ENCODE measurements around the gene HLCS.

DNA sequence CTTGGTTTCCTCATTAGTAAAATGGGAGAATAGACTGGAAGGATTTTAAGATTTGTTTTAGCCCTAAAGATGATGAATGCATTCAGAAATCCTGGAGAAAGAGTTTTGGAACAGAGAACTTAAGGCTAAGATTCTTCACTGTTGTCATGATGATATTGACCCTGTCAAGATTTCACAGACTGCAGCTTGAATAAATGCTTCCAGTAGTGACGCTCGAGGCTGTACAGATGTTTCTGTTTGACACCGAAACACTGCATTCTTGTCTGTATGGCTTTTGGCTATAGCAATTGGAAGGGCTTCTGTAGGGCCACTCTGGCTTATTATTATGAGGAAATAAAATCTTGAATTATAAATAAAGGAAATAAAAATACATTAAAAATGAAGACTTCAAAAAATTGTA, 241.8 kb downstream of the HLCS start:
- TF ChIP-seq CTCF (conservative IDR thresholded peaks at IDR 0.05; ENCODE audit: low read depth, low read length) (no peak), POLR2A (IDR thresholded peaks at IDR 0.05; ENCODE audit: low read depth, low read length) (no peak), MAFK (IDR thresholded peaks at IDR 0.05; ENCODE audit: low read depth, low read length) (no peak), RAD21 (IDR thresholded peaks at IDR 0.05; ENCODE audit: low read length) (no peak), BHLHE40 (IDR thresholded peaks at IDR 0.05; ENCODE audit: low read depth, low read length) (no peak), CEBPB (IDR thresholded peaks at IDR 0.05; ENCODE audit: low read depth, low read length) (no peak), NFE2L2 (IDR thresholded peaks at IDR 0.05; ENCODE audit: low read depth, low read length) (no peak), SMC3 (IDR thresholded peaks at IDR 0.05; ENCODE audit: low read depth, low read length) (no peak), CHD1 (IDR thresholded peaks at IDR 0.05; ENCODE audit: low read depth, low read length) (no peak), MXI1 (IDR thresholded peaks at IDR 0.05; ENCODE audit: borderline replicate concordance, low read depth, low read length) (no peak), RCOR1 (IDR thresholded peaks at IDR 0.05; ENCODE audit: insufficient replicate concordance, low read length) (no peak), FOS (IDR thresholded peaks at IDR 0.05; ENCODE audit: low read depth, low read length) (no peak)
- TF ChIP-seq, protein P1, sequence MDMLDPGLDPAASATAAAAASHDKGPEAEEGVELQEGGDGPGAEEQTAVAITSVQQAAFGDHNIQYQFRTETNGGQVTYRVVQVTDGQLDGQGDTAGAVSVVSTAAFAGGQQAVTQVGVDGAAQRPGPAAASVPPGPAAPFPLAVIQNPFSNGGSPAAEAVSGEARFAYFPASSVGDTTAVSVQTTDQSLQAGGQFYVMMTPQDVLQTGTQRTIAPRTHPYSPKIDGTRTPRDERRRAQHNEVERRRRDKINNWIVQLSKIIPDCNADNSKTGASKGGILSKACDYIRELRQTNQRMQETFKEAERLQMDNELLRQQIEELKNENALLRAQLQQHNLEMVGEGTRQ (IDR thresholded peaks at IDR 0.05; ENCODE audit: low read depth, low read length) = no peak
- TF ChIP-seq, protein P2, sequence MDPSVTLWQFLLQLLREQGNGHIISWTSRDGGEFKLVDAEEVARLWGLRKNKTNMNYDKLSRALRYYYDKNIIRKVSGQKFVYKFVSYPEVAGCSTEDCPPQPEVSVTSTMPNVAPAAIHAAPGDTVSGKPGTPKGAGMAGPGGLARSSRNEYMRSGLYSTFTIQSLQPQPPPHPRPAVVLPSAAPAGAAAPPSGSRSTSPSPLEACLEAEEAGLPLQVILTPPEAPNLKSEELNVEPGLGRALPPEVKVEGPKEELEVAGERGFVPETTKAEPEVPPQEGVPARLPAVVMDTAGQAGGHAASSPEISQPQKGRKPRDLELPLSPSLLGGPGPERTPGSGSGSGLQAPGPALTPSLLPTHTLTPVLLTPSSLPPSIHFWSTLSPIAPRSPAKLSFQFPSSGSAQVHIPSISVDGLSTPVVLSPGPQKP (IDR thresholded peaks at IDR 0.05; ENCODE audit: borderline replicate concordance, low read depth, low read length) = no peak

All from IMR-90 (cell line).